Measurements from ENCODE around the gene TMEM135.
"Not testable (repeated sequence)": the region's sequence is repeated elsewhere in the genome, so short reads cannot be mapped to it uniquely, and the experiment has no call there.

The TMEM135 gene

DNA sequence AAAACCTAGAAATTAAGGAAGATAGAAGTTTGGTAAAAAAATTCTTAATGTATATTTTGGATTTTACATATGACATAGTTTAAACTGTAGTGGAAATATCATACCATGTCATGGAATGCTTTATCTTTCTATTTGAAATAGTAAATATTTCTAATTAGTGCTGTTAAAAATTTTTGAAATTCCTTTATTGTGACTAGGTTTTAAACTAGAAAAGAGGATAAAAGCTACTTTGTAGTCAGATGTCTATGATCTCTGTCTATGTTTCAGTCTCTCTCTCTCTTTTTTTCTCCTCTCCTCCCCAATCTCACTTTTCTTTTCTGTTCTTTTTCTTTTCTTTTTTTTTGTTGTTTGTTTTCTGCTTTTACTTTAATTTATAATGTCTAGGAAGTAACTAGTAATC is 226.2 kb downstream of the TMEM135 start:
- no peak for DNase-seq

- no peak for DNase-seq
Observed at GRCh38 chr11:87265132-87265531, 227.4 kb downstream of the TMEM135 start.

GRCh38 chr11:87265979-87266378 is 228.2 kb downstream of the TMEM135 start:
- DNase-seq = no peak

- peak; percentile 81 for DNase-seq
Observed at GRCh38 chr11:87266751-87267150, 229.0 kb downstream of the TMEM135 start.

GRCh38 chr11:87271951-87272350 is 234.2 kb downstream of the TMEM135 start:
- not testable (repeated sequence) for DNase-seq

- no peak for DNase-seq
Observed at GRCh38 chr11:87275176-87275575, 237.4 kb downstream of the TMEM135 start.

DNA sequence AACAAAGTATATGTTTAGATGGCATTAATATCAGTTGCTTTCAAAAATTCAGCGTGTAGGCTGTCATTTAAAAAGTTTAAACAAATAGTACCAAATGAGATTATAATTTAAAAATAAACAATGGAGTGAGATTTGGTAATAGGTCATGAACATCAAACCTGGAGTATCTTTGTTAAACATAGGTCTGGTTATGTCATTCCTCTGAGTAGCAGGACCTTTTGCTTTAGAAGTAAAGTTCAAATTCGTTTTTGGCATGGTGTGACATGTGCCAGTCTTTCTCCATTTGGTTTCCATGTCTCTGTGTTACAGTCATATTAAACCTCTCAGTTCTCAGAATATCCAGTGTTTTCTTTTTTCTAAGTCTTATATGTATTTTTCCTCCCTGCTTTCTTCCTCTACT is 242.4 kb downstream of the TMEM135 start:
- no peak for DNase-seq

DNA sequence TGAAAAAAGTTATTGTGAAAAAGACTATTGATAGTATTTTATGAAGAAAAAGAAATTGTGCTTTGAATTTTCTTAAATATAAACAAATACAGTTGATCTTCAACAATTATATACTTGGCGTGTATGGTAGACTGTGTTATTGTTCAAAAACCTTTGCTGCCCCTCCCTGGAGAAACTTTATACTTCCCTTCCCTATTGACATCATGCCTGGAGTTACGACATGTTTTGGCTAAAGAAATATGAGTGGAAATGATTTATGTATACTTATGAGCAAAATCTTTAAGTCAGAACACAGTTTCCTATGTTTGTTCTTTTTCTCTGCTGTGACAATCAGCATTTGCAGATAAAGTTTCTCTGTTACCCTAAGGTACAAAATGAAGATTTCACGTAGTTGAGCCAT is 243.8 kb downstream of the TMEM135 start:
- no peak for DNase-seq

- no peak for DNase-seq
Observed at GRCh38 chr11:87284306-87284705, 246.6 kb downstream of the TMEM135 start.

DNA sequence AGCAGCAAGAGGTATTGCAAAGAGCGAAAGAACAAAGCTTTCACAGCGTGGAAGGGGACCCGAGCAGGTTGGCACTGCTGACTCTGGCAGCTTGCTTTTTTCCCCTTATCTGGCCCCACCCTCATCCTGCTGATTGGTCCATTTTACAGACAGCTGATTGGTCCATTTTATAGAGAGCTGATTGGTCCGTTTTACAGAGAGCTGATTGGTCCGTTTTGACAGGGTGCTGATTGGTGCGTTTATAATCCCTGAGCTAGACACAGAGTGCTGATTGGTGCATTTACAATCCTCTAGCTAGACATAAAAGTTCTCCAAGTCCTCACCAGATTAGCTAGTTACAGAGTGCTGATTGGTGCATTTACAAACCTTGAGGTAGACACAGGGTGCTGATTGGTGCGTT is 247.9 kb downstream of the TMEM135 start:
- DNase-seq = not testable (repeated sequence)

DNA sequence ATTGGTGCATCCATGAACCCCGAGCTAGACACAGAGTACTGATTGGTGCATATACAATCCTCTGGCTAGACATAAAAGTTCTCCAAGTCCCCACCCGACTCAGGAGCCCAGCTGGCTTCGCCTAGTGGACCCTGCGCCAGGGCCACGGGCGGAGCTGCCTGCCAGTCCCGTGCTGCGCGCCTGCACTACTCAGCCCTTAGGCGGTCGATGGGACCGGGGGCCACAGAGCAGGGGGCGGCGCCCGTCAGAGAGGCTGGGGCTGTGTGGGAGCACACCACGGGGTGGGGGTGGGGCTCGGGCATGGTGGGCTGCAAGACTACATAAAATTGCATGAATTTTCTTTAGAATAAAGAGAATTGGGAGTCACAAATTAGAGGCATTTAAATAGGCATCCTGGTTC is 248.6 kb downstream of the TMEM135 start:
- no peak for DNase-seq

DNA sequence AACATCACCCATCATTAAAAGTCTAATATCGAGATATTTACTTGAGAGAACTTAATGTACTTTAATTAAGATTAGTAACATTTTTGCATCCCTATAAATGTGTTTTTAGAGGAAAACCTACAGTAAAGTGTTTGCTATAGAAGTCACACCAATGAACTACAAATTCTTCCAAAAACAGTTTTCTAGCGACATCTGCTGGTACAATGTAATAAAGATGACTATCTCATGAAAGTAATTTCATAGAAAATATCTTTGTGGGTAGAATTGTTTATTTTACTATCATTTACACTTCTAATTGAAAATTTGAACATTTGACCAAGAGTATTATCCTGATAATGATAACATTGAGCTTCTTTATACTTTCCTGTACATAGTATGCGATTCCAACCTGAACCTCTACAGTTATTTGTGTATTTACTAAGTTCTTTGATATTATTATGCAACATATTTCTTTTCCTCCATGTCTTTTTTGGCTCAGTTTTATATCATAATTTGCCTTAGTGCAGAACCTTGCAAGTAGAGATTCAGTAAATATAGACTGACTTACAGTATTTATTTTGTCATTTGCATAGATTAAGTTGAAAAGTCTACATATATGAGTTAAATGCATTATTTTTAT is 252.7 kb downstream of the TMEM135 start:
- DNase-seq = peak; percentile 59

GRCh38 chr11:87292598-87292997 is 254.9 kb downstream of the TMEM135 start:
- no peak for DNase-seq

- no peak for DNase-seq
Observed at GRCh38 chr11:87295237-87295636, 257.5 kb downstream of the TMEM135 start.

- DNase-seq = no peak
Observed at GRCh38 chr11:87296627-87297026, 258.9 kb downstream of the TMEM135 start.

- DNase-seq = peak; percentile 27
Observed at GRCh38 chr11:87298155-87298554, 260.4 kb downstream of the TMEM135 start.

DNA sequence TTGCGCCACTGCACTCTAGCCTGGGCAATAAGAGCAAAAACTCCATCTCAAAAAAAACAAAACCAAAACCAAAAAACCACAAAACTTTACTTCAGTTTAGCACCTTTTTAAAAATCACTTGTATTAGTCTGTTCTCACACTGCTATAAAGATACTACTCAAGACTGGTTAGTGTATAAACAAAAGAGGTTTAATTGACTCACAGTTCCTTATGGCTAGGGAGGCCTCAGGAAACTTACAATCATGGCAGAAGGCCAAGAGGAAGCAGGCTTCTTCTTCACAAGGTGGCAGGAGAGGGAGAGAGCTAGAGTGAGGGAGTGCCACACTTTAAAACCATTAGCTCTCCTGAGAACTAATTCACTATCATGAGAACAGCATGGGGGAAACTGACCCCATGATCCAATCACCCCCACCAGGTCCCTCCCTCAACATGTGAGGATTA is 261.3 kb downstream of the TMEM135 start:
- no peak for DNase-seq

DNA sequence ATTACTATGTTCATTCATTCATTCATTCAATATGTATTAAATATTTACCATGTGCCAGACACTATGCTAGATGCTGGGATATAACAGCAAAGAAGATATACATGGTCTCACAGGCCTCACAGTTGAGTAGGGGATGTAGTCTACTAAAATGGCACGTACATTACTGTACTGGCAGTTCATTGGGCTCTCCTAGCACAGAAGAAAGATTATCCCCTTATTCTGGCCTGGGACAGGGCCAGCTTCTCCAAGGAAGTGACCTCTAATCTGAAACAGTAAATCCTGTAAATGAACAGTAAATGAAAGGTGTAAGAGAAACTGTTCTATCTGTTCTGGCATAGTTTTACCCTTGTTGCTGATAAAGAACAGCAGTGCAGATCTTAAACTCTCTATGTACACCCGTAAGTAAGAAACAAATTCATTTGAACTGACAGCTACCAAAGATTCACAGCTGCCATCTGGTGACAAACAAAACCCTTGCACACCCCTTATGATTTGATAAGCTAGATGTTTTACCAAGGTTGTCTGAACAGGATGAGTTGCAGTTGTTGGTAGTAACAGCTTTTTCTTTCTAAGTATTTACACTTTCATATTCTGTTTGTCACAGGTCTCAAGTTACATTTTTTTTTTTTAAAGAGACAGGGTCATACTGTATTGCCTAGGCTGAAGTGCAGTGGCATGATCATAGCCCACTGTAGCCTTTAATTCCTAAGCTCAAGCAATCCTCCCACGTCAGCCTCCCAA is 263.1 kb downstream of the TMEM135 start:
- peak; percentile 59 for DNase-seq

DNA sequence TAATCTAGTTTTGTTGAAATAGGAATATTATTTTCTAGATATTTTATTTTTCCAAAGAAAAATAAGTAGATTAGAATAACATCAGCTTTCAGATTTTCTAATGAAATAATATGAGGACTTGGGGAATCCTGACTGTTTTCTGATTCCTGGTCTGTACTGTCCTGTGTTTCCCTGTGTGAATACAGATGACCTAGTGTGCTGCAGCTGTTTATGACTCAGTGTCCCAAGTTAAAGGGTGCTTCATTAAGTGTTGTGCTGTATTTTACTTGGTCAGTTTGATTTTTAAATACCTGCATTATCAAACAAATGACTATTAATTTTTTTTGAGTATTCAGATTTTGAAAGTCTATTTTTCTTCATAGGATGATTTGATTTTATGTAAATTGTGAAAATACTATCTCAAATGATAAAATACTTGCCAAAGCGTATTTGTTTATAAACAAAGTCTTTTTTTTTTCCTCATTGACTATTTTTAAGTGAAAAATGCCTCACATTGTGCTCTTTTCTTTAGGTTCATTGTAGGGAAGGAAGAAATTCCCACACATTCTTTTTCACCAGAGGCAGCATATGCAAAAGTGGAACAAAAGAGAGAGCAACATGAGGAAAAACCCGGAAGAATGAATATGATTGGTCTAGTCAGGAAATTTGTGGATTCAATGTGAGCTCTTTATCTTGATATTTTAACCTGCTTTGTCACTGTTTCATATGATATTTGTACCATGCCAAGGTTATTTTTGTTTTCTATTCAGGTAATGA is 264.2 kb downstream of the TMEM135 start:
- no peak for DNase-seq

DNA sequence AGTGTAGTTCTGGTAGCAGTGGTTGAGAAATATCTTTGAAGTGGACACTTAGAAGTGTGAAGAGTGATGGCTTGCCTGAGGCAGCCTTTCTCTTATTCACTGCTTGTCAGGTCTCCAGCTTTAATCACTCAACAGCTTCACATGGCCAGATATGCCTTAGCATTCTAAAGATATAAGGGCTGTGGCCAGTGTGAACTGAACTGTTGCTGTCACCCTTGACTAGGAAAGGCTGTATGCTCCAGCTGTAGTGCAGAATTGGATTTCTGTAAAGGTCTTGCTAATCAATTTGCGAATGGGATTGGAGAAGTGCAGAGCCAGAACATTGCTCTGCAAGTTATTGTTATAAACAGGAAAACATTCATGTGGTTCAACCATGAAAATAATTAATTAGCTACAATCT is 266.7 kb downstream of the TMEM135 start:
- DNase-seq = no peak

DNA sequence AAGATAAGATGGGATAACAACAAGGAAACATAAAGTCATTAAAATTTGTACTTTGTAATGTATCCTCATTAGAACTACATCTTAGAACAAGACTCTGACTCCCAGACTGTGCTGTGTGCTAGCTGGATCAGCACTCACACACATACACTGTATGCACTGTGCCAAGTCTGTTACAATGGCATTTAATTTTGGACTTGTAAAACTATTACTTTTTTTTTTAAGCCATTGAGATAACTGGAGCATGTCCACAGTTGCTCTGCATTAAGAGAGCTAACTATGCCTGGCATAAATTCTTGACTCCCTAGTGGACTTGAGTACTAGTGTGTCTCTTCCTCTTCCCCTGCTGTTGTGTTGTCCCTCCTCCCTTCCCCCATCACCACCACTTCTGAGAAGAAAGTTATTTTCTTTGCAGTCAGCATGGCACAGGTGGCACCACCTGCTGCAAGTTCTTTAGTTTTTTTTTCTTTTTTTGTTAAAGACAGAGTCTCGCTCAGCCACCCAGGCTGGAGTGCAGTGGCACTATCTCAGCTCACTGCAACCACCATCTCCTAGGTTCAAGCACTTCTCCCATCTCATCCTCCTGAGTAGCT is 268.6 kb downstream of the TMEM135 start:
- no peak for DNase-seq

- no peak for DNase-seq
Observed at GRCh38 chr11:87307101-87307500, 269.4 kb downstream of the TMEM135 start.

GRCh38 chr11:87315229-87315628 is 277.5 kb downstream of the TMEM135 start:
- DNase-seq = no peak

GRCh38 chr11:87316491-87316890 is 278.8 kb downstream of the TMEM135 start:
- no peak for DNase-seq

All from NCI-H2029 (cell line).